Measurements from ENCODE around the gene LCNL1.

The LCNL1 gene

GRCh38 chr9:136947028-136947891 is 35.5 kb upstream of the LCNL1 start:
- DNase-seq, result peak in 7 of 14 donors; percentile 29 to 76 (median 49)

- DNase-seq, result peak in 11 of 14 donors; percentile 30 to 77 (median 63)
These were observed 34.8 kb upstream of the LCNL1 start for GRCh38 chr9:136947955-136948510.

GRCh38 chr9:136949239-136949816 is 33.5 kb upstream of the LCNL1 start:
- peak in 1 of 14 donors; percentile 67 for DNase-seq

GRCh38 chr9:136949817-136950655 is 32.8 kb upstream of the LCNL1 start:
- peak; percentile 72 to 96 (median 92) for DNase-seq

GRCh38 chr9:136950656-136951276 is 32.0 kb upstream of the LCNL1 start:
- DNase-seq, result peak in 4 of 14 donors; percentile 46 to 63 (median 58)

- no peak for DNase-seq
These were observed 31.1 kb upstream of the LCNL1 start, which contains the start of gene LCN12 for GRCh38 chr9:136951541-136952320. LCN12 (plus strand) TSS chr9:136952273; CDS start chr9:136952328, 55 bp downstream.

GRCh38 chr9:136952321-136952850 is 30.4 kb upstream of the LCNL1 start:
- DNase-seq, result peak in 8 of 14 donors; percentile 24 to 75 (median 50)

- DNase-seq, result no peak
These were observed 29.7 kb upstream of the LCNL1 start for GRCh38 chr9:136952876-136953770.

- no peak for DNase-seq
These were observed 29.0 kb upstream of the LCNL1 start for GRCh38 chr9:136953771-136954269.

- no peak for DNase-seq
These were observed 28.3 kb upstream of the LCNL1 start for GRCh38 chr9:136954270-136955083.

- DNase-seq, result no peak
These were observed 27.4 kb upstream of the LCNL1 start for GRCh38 chr9:136955202-136955942.

- DNase-seq, result no peak
These were observed 26.9 kb upstream of the LCNL1 start for GRCh38 chr9:136955943-136956335.

- no peak for DNase-seq
These were observed 26.2 kb upstream of the LCNL1 start for GRCh38 chr9:136956604-136957003.

- DNase-seq, result no peak
These were observed 25.3 kb upstream of the LCNL1 start for GRCh38 chr9:136957461-136957860.

GRCh38 chr9:136957901-136958300 is 24.9 kb upstream of the LCNL1 start:
- no peak for DNase-seq

- DNase-seq, result no peak
These were observed 24.3 kb upstream of the LCNL1 start for GRCh38 chr9:136958473-136958872.

- DNase-seq, result no peak
These were observed 23.6 kb upstream of the LCNL1 start for GRCh38 chr9:136958898-136959850.
